NCI-H128 (cell line): ENCODE data around the gene AKAP6.

Experiments
- DNase-seq: peaks from one replicate; lab custom pipeline; 2025; ENCODE audit not compliant: unreplicated experiment; lab: John Stamatoyannopoulos, UW

The AKAP6 gene

DNA sequence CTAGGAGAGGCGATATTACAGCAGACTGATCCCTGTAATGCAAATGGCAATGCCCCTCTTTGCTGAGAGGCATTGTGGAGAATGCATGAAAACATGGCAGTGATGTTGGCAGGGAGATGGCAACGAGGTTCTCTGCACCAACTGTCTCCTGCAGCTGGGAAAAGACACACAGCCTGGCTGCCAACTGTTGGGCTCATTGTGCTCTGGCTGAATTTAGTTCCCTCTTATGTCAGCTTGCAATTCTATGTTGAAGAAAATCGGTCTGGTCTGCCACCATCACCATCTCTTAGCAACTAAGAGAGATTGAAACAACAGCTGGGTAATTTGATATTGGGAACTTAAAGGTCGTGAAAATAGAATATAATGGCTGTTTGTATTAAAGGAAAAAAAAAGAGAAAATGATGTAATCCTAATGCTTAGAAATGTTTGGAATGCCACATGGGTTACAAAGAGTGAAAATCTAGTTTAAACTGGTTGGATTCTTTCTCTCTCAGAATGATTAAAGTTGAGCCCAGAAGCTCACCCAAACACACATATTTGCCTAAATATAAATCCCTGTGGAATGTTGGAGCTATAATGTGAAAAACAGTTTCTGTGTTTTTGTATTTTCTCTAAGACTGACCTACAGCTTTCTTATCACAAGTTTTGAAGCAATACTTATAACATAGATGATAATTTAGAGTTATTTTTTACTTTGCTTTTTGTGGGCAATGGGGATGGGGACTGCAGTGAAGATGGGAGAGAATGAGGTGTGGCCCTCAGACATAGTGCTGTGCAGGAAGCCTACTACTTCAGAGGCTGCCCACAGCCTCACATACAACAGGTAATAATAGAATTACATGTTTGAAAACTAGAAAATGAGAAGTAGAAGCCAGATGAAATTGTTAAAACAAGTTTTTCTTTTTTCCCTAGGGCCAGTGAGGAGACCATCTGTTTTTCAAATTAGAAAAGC lies 143.7 kb downstream of the AKAP6 start:
- DNase-seq = no peak

DNA sequence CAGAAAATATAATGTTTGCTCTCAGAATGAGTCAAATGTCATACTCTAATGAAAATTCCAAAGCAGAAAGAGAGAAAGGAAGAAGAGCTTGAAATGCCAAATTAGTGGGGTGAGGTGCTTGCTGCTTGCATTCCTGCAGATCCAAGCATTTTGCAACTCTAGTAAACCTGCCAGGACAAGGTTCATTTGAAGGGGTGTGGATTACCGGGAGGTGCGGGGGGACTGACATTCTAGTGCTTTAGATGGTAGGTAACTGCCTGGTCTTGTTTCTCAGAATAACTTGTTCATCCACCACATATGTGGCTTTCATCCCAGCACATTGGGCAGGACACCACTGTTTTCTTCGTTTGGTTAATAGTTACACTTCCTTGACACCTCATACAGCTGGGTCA lies 144.4 kb downstream of the AKAP6 start:
- DNase-seq = no peak

DNA sequence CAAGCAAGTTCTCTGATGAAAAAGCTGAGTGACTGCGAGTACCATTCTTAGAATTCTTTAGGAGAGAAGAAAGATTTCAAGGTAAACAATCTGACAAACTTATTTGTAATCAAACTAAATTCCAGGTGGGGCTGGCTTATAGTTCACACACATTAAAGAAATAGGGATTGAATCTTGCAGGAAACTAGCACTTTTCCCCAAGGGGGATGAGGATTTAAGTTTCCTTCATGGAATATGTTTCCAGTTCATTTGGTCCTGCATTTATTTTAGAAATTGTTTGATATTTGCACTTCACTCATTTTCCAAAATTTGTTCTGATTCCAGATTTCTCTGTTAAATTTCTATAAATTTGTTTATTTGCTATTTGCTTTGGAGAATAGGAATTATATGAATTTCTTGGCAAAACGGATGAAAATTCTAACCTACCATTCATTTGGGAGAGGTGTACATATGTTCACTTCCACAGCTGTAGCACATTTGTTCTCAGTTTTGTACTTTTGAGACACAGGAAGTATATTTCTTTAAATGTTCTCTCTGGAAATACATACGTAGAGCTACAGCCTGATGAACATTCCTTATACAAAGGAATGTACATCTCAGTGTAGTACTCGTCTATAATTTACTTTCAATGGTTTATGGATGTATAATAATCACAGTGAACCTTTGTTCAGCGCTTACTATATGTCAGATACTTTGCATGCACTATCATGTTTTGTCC lies 145.5 kb downstream of the AKAP6 start:
- DNase-seq = no peak

DNA sequence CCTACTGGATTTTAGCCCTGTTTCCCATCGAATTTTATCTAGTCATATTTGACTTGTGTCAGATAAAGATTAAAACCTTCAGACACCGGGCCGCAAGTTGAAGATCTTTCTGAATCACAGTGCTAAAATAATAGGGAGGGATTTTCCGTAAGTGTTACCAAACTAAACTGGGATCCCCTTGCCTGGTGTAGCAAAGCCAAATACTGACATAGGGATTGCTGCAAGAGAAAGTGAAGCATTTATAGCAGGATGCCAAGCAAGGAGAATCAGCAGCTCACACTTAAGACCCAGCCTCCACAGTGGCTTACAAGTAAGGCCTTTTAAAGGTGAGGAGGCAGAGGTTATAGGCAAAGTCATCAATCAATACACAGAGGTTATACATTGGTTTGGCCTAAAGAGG lies 147.4 kb downstream of the AKAP6 start:
- DNase-seq = no peak

DNA sequence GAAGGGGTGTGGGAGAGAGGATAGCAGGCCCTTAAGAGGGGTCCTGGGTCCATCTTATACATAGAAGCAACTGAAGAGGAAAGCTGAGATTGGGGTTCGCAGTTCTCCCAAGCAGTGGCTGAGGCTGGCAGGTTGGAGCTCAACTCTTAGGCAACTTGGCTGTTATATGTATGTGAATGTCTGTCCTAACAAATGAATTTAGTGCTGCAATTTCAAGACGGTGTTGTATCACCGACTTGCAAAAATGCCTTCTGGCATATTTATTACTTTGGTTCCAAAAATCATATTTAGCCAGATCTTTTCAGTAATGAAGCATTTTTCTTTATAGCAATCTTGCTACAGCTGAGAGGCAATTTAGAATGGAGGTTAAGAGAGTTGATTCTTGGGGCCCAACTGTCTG lies 148.3 kb downstream of the AKAP6 start:
- no peak for DNase-seq

DNA sequence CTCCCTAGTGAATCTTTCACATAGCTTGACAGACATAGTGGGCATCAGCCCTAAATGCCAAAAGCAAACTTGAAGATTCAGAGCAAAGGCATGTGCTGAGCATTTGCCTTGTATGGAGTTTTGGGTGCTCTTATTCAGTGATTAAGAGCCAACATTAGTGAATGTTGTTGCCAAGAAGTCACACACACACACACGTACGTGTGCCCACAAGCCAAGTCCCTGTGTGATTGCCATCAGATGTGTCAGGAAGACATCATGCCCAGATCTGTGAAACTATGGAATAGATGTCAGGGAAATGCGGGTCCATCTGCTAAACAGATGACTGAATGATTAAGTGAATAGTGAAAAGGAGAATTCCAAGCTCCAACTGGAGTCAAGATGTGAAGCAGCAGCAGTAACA lies 149.0 kb downstream of the AKAP6 start:
- no peak for DNase-seq

DNA sequence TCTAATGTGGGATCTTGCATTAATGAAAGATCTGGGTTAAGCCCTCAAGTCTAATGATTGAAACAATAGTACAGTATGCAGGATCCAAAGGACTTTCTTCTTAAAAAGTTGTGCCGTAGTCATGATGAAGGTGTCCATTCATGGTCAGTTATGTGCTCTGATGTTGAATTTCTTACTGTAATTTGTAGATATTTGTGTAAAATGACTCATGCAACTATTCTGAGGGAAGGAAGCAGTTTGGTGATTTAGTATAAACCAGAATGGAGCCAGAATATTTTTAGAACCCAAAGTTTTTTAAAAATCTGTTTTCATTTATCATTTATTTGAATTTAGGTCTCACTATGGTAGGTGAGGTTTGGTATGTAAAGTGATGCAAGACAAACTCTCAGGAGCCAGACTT lies 151.2 kb downstream of the AKAP6 start:
- no peak for DNase-seq

DNA sequence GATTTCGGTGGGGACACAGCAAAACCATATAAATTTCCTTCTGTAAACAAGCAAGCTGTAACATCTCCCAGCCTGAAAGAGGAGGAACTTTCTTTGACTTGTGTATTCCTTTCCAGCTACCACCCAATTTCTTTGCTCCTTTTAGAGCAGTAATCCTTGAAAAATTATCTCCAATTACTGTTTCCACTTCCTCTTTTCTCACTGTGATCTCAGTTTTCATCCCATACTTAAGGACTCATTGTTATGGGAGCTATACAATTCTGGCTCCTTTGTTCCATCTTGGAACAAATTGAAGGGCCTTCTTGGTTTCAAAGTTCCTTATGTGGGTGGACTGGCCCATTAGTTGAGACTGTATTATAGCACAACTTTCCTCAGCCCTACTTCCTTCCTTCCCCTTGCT lies 152.6 kb downstream of the AKAP6 start:
- no peak for DNase-seq

DNA sequence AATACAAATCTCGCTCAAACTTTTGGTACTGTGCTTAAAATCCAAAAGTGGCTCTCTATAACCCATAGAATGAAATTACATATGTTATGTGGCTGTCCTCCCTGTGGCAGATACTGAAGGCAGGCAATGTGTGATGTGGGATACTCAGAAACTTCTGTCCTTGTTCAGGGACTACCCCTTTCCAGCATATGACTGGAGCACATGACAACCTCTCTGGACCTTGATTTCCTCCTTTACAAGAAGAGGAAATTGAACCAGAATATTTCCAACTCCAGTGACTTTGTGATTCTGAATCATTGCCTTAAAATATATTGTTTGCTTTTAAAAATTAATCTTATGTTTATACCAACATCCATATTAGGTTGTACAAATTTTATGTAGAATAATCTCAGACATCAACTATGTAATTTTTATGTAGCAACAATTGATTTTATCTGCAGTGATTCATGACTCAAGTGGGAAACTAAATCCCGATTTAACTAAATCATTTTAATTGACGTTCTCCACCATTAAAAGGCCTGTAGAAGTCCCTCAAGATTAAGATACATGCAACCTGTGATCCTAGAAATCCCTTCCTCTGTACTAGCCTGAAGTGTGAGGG lies 162.4 kb downstream of the AKAP6 start:
- DNase-seq = no peak

DNA sequence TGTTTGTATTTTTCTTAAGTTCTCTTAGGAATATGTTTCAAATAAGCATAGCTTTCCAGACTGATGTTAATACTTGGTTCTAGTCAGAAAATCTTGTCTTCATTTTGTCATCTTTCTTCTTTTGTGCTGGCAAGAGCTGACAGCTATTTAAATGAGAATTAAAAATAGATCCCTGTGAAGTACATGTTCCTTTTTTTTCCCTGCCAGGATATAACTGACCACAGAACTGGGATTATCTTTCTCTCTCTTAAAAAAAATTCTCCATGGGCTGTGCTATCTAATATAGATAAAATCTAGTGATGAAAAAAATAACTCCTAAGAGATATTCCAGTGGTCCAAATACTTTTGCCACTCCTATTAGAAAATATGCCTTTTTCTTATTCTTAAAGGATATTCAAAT lies 163.4 kb downstream of the AKAP6 start:
- no peak for DNase-seq

DNA sequence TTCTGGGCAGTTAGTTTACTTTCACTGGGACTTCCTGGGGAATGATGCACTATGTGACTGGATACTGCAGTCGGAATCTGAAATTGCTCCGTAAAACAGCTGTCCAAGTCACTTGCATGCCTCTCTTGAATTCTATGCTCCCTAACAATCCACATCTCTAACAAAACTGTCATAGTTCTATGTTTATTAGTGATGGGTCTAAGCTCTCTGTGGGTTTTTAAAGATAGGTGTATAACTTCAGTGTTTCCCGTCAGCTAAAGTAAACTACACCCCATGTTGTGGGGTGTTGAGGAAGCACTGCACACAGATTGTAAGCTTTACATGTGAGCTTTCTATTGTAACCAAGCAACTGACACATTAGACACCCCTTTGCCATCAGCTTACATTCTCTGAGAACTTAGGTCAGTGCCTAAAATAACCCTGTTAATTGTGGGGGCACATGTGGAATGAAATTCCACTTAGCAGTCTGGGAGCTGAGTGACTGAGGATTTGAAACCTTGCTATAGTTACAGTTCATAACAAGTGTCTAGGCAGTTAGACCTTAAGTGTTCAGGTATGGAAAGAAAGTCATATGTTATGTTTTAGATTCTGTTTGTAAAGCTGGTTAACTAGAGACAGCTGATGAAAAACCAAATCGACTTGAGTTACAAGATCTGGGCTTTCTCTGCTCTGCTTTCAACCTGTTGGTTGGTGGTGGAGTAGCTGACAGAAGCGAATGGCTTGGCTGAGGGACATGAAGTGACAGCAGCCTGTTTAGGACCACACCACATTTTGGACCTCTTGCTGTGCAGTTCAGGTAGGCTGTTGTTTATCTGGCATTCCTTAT lies 165.7 kb downstream of the AKAP6 start:
- no peak for DNase-seq

DNA sequence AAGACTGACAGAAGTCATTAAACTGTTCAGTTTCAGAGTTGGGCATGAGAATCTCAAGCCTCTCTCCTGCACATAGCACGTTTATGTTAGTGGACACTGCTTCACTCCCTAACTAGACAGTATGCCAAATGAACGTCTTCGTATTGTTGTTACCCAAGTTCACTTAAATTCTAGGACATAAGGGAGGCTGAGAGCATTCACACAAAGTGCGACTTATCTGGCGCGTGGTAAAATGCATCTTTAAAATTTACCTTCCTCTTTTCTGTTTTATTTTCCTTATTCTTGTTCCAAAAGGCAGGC lies 166.3 kb downstream of the AKAP6 start:
- no peak for DNase-seq

DNA sequence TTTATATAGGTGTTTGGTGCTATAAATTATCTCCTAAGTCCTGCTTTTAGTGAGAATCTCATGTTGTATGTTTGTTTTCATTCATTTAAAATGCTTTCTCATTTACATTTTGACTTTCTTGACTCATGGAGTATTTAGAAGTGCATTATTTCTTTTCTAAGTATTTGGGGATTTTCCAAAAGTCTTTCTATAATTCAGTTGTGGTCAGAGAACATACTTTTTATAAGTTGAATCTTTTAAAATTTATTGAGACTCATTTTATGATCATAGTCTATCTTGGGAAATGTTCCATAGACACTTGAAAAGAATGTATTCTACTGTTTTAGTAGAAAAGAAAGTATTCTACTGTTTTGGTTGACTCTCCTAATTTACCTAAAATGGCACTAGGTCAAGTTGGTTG lies 168.2 kb downstream of the AKAP6 start:
- DNase-seq = no peak

DNA sequence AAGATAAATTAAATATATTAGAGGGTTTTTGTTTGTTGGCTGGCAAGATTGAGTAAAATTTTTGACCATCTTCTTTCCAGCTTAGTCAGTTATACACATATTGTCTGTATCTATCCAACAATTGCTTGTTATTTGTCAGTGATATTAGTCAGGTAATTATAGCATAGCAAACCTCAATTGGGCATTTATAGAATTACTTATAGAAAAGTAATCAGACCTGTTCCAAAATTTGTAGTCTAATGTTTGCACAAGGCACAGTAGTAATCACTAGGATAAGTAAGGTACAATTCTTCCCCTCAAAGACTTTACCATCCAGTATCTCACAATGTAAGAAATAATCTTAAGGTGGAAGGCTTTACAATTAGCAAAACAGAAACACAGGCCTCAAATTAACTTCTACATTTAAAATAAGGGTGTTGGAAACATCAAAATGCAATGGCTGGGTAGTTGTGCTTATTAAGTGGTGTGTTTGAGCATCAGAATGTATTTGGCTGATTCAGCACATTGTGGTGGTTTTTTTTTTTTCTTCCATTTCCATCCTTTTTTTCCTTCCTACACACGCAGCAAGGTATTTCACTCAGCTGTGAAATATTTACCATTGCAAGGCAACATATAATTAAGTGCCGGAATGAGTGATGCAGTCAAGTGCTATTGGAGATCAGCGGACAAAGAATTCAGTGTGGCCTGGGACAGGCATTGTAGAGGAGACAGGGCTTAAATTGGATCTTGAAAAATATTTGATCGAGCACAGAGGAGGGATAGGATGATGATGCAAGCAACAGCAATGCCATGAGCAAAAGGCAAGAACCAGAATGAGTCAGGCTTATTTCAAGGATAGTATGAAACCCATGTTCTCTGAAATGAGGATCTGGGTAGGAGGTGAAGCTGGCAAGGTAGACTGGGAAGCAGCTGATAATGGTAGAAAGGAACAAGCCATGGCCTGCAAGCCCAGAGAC lies 178.2 kb downstream of the AKAP6 start:
- no peak for DNase-seq

DNA sequence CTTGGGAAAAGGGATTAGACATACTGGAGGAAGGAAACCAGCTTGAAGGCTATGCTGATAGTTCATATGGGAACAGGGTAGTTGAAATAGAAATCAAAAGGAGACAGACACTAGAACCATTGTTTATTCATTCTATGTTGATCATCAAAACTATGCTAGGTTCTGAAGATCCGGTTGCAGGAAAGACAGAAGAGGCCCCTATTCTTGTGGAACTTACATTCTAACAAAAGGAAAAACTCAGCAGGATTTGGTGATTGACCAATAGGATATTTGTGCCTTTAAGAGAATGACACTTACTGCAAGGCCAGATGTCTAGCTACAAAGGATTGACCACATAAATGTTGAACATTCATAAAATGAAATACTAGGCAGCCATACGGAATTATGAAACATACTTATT lies 179.2 kb downstream of the AKAP6 start:
- no peak for DNase-seq

DNA sequence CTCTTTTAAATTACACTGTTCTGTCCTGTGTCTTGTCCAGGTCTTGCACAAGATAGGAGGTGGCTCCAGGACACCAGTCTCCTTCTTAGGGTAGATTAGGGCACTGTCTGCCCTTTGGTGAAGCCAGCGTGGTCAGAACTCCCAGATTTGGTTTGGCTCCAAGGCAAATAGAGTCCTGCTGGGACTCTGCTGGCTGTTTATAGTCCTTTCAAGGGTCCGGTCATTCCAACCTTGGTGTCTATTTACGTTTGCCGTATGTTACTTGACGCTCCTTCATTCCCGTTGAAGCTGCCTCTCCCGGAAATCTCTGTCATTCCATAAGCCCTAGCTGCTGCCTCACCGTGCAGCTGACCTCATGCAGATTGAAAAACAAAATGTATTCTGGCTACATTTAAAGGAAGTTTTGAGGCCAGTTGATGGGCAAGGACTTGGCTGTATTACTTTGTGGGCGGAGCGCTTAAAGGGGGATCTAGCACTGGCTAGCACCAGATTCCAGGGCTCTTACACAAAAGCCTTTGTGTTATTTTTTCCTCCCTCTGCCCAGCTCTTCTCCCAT lies 180.6 kb downstream of the AKAP6 start:
- DNase-seq = no peak

DNA sequence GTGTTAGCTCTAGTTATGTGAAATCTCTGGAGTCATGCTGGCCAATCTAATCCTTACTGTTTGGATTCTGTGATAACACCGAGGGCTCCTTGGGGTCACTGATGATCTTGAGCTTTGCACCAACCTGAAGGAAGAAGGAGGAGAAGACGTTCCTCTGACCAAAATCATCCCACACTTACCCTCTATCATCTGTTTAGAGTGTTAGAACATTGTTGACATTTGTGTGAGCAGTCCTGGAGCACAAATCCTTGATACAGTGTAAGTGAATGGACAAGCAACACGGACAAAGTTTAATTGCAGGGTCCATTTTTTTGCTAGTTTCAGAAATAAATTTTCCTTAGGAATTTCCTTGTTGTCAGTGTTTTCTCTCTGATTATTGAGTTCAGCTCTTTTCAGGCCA lies 181.7 kb downstream of the AKAP6 start:
- no peak for DNase-seq

DNA sequence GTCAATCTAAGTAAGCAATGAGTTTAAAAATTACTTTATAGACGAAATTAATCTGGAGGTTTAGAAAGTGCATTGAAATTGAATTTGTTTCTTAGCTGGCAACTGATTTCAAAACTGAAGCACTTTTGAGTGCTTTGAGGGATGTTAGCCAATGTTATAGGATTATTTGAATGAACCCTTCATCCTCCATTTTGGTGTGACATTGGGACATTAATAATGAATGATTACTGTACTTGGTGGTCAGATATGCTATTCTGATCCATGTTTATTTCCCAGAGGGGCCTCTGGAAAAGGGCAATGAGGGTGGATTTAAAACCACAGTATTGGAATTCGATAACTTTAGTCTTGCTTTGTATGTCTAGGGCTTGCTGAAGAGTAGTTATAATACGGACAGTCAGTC lies 183.2 kb downstream of the AKAP6 start:
- no peak for DNase-seq

DNA sequence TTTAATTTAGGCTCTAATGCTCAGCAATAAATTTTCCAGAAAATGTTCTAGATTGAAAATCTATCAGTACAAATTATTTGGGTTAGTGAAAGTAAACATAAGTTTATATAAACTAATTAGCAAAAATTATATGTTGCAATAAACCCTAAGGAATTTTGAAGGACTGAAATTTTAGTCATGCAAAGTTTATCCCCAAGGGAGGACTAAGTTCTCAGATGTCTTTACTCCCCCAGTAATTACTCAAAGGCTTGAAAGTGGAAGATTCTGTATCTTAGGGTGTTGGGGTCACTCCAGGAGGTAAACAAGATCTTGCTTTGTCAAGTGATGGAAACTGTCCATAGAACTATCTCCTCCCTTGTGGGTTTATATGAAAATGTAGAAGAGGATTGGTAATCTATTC lies 183.7 kb downstream of the AKAP6 start:
- no peak for DNase-seq

DNA sequence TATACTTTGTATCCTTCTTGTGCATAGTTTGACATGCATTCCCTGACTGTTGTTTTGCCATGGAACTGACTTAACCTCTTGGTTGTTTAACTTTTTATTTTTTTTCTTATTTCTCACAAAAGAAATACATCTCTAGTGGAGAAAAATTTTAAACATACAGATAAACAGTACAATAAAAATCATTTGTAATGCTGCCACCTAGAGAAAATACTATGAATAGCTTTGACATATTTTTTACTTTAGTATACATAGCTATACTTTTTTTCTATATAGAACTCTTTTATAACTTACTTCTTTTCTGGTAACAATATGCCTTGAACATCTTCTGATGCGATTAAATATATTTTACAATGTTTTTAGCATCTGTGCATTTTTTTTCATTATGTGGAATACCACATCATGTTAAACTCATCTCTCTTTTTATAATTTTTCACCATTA lies 184.5 kb downstream of the AKAP6 start:
- DNase-seq = no peak
